Astrocyte (in vitro differentiated cells and primary cell): ENCODE measurements around the gene SLC1A3. TPM values are rescaled to one million over a fixed set of nuclear protein-coding genes. Genes with fewer than 3 reads are reported as not detected.

Experiments
- DNase-seq: peaks from one replicate; pipeline ENCODE4 v3.0.0-alpha.2; 2010; ENCODE audit warnings: low read depth
- FAIRE-seq: peaks from 2 replicates; lab custom pipeline; 2011; peaks lifted over from hg19 to GRCh38; lab: Jason Lieb, UNC
- H2AFZ ChIP-seq: 2 replicates; pipeline ENCODE4 v1.6.0; 2012; ENCODE audit warnings: low read depth, low read length, inconsistent platforms
- H3K27ac ChIP-seq: 2 replicates; pipeline ENCODE4 v1.5.1; 2011; ENCODE audit warnings: low read depth, low read length, inconsistent platforms
- H3K27me3 ChIP-seq: 2 replicates; pipeline ENCODE4 v1.6.0; 2011; ENCODE audit warnings: low read length, inconsistent platforms; ENCODE audit not compliant: insufficient read depth
- H3K36me3 ChIP-seq: 2 replicates; pipeline ENCODE4 v1.5.1; 2011; ENCODE audit warnings: low read length, inconsistent platforms; ENCODE audit not compliant: insufficient read depth
- H3K4me1 ChIP-seq: 2 replicates; pipeline ENCODE4 v1.5.1; 2011; ENCODE audit warnings: low read length, inconsistent platforms; ENCODE audit not compliant: insufficient read depth
- H3K4me2 ChIP-seq: 2 replicates; pipeline ENCODE4 v1.6.0; 2012; ENCODE audit warnings: low read length, inconsistent platforms
- H3K4me3 ChIP-seq: 2 replicates; pipeline ENCODE4 v1.5.1; 2011; ENCODE audit warnings: low read depth, mild to moderate bottlenecking, low read length, inconsistent platforms; ENCODE audit not compliant: insufficient read depth
- H3K79me2 ChIP-seq: 2 replicates; pipeline ENCODE4 v1.6.0; 2012; ENCODE audit warnings: mild to moderate bottlenecking, low read length, inconsistent platforms; ENCODE audit not compliant: insufficient read depth
- H3K9ac ChIP-seq: 2 replicates; pipeline ENCODE4 v1.6.0; 2012; ENCODE audit warnings: mild to moderate bottlenecking, low read length, inconsistent platforms
- H3K9me3 ChIP-seq: 2 replicates; pipeline ENCODE4 v1.5.1; 2012; ENCODE audit warnings: low read depth, mild to moderate bottlenecking, low read length, inconsistent platforms; ENCODE audit not compliant: insufficient read depth
- H4K20me1 ChIP-seq: 2 replicates; pipeline ENCODE4 v1.6.0; 2012; ENCODE audit warnings: low read length, inconsistent platforms; ENCODE audit not compliant: insufficient read depth
- H3K27ac Mint-ChIP-seq: one replicate; pipeline ENCODE4 v1.8.0; 2021; ENCODE audit warnings: mild to moderate bottlenecking, mixed read lengths; ENCODE audit not compliant: unreplicated experiment
- H3K27me3 Mint-ChIP-seq: one replicate; pipeline ENCODE4 v1.8.0; 2021; ENCODE audit warnings: low read depth, mixed read lengths; ENCODE audit not compliant: unreplicated experiment
- H3K36me3 Mint-ChIP-seq: one replicate; pipeline ENCODE4 v1.8.0; 2021; ENCODE audit warnings: low read depth, mixed read lengths; ENCODE audit not compliant: unreplicated experiment
- H3K4me1 Mint-ChIP-seq: one replicate; pipeline ENCODE4 v1.8.0; 2021; ENCODE audit warnings: low read depth, mixed read lengths; ENCODE audit not compliant: unreplicated experiment
- H3K4me3 Mint-ChIP-seq: one replicate; pipeline ENCODE4 v1.8.0; 2021; ENCODE audit warnings: mild to moderate bottlenecking, moderate library complexity, mixed read lengths; ENCODE audit not compliant: unreplicated experiment
- H3K9me3 Mint-ChIP-seq: one replicate; pipeline ENCODE4 v1.8.0; 2021; ENCODE audit warnings: mild to moderate bottlenecking, mixed read lengths; ENCODE audit not compliant: unreplicated experiment
- EZH2 ChIP-seq: IDR thresholded peaks from 2 replicates; pipeline ENCODE4 v1.6.1; 2012; ENCODE audit warnings: mild to moderate bottlenecking, low read length, inconsistent platforms; ENCODE audit not compliant: insufficient read depth
- total RNA-seq: library from RNA; stranded (reverse); gene quantifications from 2 replicates; pipeline ENCODE4 v1.2.1, GENCODE V29; 2021
- TF ChIP-seq, protein P1 (sequence below): IDR thresholded peaks from 2 replicates; pipeline ENCODE4 v1.5.1; 2011; ENCODE audit warnings: low read depth, mild to moderate bottlenecking, inconsistent platforms, low read length, moderate library complexity; ENCODE audit not compliant: insufficient read depth

SLC1A3 gene
- total RNA-seq, 1 donor from 2014 or later, result 23.8 TPM

DNA sequence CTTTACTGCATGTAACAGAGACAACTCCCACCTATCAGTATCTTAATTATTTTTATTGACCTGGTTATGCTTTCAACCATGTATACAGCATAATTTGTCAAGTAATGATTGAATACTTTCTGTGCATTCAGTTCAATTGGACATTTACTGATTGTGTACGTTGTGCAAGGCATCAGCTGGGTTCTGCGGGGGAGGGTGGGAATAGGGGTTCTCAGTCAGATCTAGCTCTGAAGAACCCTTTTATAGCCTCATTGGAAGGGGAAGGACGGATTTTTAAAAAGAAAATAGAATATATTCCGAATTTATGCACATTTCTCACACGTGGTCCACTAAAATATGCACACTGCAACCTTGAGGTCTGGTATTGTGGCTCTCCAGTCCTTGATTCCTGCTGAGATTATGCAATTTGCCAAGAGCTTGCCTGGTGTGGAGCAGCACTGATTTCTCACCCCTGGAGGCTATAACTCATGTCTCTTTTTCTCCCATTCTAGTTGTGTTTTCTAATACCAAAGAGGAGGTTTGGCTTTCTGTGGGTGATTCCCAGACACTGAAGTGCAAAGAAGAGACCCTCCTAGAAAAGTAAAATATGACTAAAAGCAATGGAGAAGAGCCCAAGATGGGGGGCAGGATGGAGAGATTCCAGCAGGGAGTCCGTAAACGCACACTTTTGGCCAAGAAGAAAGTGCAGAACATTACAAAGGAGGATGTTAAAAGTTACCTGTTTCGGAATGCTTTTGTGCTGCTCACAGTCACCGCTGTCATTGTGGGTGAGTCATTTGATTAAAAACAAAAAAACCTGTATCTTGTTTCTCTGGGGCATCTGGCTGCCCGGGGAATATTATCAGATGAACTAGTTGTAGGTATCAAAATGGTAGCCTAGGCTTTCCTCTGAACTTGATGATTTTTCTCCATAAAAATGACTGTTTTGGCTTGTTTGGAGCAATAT is 1.7 kb downstream of the SLC1A3 start:
- Histone ChIP-seq H2AFZ (no peak overlapping the region), H3K36me3 (no peaks in the 10 kb centered on the region), H4K20me1 (no peaks in the 10 kb centered on the region), H3K27ac (peak overlapping the region; percentile 77), H3K4me1 (peaks cover 14% of the 10 kb centered on the region), H3K79me2 (no peaks in the 10 kb centered on the region), H3K9ac (peak overlapping the region; percentile 14), H3K9me3 (no peaks in the 10 kb centered on the region), H3K4me2 (peak overlapping the region; percentile 95), H3K4me3 (peak overlapping the region; percentile 81), H3K27me3 (peaks cover 3% of the 10 kb centered on the region)
- peak; percentile 20 for FAIRE-seq
- Mint-ChIP-seq H3K27me3 (no peaks in the 10 kb centered on the region), H3K36me3 (peaks cover 22% of the 10 kb centered on the region), H3K4me1 (peaks cover 18% of the 10 kb centered on the region), H3K9me3 (peaks cover 1% of the 10 kb centered on the region), H3K4me3 (peak overlapping the region; percentile 90), H3K27ac (peak overlapping the region; percentile 88)
- TF ChIP-seq, protein P1, sequence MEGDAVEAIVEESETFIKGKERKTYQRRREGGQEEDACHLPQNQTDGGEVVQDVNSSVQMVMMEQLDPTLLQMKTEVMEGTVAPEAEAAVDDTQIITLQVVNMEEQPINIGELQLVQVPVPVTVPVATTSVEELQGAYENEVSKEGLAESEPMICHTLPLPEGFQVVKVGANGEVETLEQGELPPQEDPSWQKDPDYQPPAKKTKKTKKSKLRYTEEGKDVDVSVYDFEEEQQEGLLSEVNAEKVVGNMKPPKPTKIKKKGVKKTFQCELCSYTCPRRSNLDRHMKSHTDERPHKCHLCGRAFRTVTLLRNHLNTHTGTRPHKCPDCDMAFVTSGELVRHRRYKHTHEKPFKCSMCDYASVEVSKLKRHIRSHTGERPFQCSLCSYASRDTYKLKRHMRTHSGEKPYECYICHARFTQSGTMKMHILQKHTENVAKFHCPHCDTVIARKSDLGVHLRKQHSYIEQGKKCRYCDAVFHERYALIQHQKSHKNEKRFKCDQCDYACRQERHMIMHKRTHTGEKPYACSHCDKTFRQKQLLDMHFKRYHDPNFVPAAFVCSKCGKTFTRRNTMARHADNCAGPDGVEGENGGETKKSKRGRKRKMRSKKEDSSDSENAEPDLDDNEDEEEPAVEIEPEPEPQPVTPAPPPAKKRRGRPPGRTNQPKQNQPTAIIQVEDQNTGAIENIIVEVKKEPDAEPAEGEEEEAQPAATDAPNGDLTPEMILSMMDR, result no peak
- no peak for TF ChIP-seq EZH2
- peak; percentile 67 for DNase-seq

DNA sequence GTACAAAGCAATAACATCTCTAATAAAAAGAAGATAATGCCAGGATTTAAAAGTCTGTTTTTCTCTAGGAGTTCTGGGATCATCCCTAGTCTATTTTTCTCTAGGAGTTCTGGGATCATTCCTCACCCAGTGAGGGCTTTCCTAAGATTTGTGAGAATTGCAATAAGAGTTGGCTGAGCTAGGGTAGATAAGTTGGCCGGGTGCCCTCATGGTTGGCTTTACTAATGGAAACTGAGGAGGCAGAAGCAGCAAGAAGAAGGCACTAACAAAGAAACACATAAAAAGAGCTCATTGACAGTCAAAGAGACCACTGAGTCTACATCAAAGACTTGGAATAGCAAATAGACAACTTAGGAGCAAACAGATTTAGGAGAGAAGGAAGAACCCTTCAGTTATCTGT is 4.2 kb downstream of the SLC1A3 start:
- Mint-ChIP-seq H3K4me3 (peak overlapping the region; percentile 66), H3K27ac (no peak overlapping the region), H3K36me3 (peaks cover 33% of the 10 kb centered on the region), H3K4me1 (peaks cover 30% of the 10 kb centered on the region), H3K9me3 (peaks cover 1% of the 10 kb centered on the region), H3K27me3 (no peaks in the 10 kb centered on the region)
- Histone ChIP-seq H4K20me1 (no peaks in the 10 kb centered on the region), H3K27ac (no peak overlapping the region), H3K27me3 (no peaks in the 10 kb centered on the region), H3K4me1 (peaks cover 18% of the 10 kb centered on the region), H3K79me2 (no peaks in the 10 kb centered on the region), H3K4me2 (no peak overlapping the region), H2AFZ (no peak overlapping the region), H3K4me3 (no peak overlapping the region), H3K36me3 (no peaks in the 10 kb centered on the region), H3K9ac (no peak overlapping the region), H3K9me3 (no peaks in the 10 kb centered on the region)
- TF ChIP-seq, protein P1, result no peak
- TF ChIP-seq EZH2, result no peak
- FAIRE-seq (no peak), DNase-seq (no peak)
